ENCODE results near the gene NF2. TPM values are rescaled to one million over a fixed set of nuclear protein-coding genes. Genes with fewer than 3 reads are reported as not detected.

The NF2 gene
- total and polyA plus RNA-seq, 2 experiments from 2014 or later, result 62.9 to 111 TPM

GRCh38 chr22:29717789-29718188 is 114.4 kb downstream of the NF2 start:
- in situ Hi-C loops (cut with MboI), result no loop called here
- DNase-seq, result no peak
- no peaks in the 10 kb centered on the region for H3K4me1 ChIP-seq (ENCODE audit: insufficient read depth)
- no peaks in the 10 kb centered on the region for H3K79me2 ChIP-seq (ENCODE audit: insufficient read depth)
- H3K9ac ChIP-seq, result no peak overlapping the region
- H3K9me2 ChIP-seq (ENCODE audit: insufficient read depth), result no peaks in the 10 kb centered on the region
- no peak overlapping the region for H3K4me2 ChIP-seq (ENCODE audit: unreplicated experiment)
- WGBS, 2 experiments (ENCODE audit: low coverage in 1 of 2, low lambda C conversion rate in 2 of 2, missing lambda C conversion rate in 2 of 2), result 79 to 85% methylated on average over 11 of the region's 11 CpGs
- no peak overlapping the region for H3K27ac ChIP-seq
- H3K27me3 ChIP-seq (replicated peaks; ENCODE audit: insufficient read depth), result peaks cover 35% of the 10 kb centered on the region
- H3K4me3 ChIP-seq, result no peak overlapping the region
- no peak for TF ChIP-seq EZH2 (IDR thresholded peaks at IDR 0.05; ENCODE audit: insufficient read depth, poor library complexity, severe bottlenecking)
- no peak for TF ChIP-seq EZH2phosphoT487 (IDR thresholded peaks at IDR 0.05; ENCODE audit: insufficient read depth, low read depth)
- no peaks in the 10 kb centered on the region for H3K36me3 ChIP-seq (ENCODE audit: low read depth)
- H3K9me3 ChIP-seq (ENCODE audit: low read depth), result no peaks in the 10 kb centered on the region
- no peaks in the 10 kb centered on the region for H4K20me1 ChIP-seq (ENCODE audit: insufficient read depth)
- no peak overlapping the region for H2AFZ ChIP-seq
- H3F3A ChIP-seq (ENCODE audit: insufficient read depth), result no peaks in the 10 kb centered on the region

DNA sequence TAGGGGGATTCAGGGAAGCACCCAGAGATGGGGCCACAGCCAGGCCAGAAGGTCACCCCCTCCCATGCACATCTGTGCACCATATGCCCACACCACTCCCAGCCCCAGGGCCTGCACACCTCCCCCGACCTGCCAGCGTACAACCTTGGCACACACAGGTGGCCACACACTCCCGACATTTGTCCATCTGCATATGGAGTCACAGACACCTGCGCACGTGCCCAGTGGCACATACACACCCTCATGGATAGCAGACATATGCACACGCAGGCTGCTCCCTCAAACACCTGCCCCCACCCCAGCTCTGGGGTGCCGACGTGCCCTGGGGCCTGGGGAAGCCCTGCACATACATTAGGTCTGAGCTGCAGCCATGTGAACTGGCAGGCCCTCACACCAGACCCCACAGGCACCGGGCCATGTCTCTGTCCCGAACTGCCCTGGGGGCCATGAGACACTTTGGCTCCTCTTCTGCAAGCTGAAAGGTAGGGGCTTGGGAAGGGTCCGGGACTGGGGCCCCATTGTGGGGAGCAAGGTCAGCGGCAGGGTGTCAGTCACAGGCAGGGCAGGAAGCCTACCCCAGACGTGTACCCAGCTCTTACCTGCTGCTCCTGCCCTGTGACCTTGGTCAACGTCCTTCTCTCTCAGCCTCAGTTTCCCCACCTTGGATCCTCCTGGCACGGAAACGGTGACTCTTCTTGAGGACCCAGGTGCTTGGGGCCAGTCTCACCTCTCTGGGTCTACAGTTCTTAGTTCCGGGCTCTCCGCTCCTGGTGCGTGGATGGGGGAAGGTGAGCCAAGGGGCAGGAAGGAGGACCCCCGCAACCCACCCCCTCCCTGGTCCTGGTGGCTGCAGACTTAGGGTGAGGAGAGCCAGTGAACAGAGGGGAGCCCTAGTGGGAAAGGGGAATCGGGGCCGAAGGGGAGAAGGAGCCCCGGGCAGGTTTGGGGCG is 115.8 kb downstream of the NF2 start:
- H3K27me3 ChIP-seq (replicated peaks; ENCODE audit: insufficient read depth), result peaks cover 25% of the 10 kb centered on the region
- H3K4me3 ChIP-seq, result no peak overlapping the region
- DNase-seq, result no peak
- no peak for TF ChIP-seq EZH2phosphoT487 (IDR thresholded peaks at IDR 0.05; ENCODE audit: insufficient read depth, low read depth)
- TF ChIP-seq EZH2 (IDR thresholded peaks at IDR 0.05; ENCODE audit: insufficient read depth, poor library complexity, severe bottlenecking), result peak; percentile 76
- H3K27ac ChIP-seq, result no peak overlapping the region
- no peaks in the 10 kb centered on the region for H3K79me2 ChIP-seq (ENCODE audit: insufficient read depth)
- no peak overlapping the region for H3K9ac ChIP-seq
- no peaks in the 10 kb centered on the region for H3K4me1 ChIP-seq (ENCODE audit: insufficient read depth)
- no peaks in the 10 kb centered on the region for H3K36me3 ChIP-seq (ENCODE audit: low read depth)
- no peak overlapping the region for H2AFZ ChIP-seq
- no peak overlapping the region for H3K4me2 ChIP-seq (ENCODE audit: unreplicated experiment)
- 36 to 43% methylated on average over 19 to 24 of the region's 24 CpGs for WGBS, 2 experiments (ENCODE audit: low coverage in 1 of 2, low lambda C conversion rate in 2 of 2, missing lambda C conversion rate in 2 of 2)
- no peaks in the 10 kb centered on the region for H4K20me1 ChIP-seq (ENCODE audit: insufficient read depth)
- no peaks in the 10 kb centered on the region for H3K9me2 ChIP-seq (ENCODE audit: insufficient read depth)
- in situ Hi-C loops (cut with MboI), result no loop called here
- H3F3A ChIP-seq (ENCODE audit: insufficient read depth), result no peaks in the 10 kb centered on the region
- no peaks in the 10 kb centered on the region for H3K9me3 ChIP-seq (ENCODE audit: low read depth)

DNA sequence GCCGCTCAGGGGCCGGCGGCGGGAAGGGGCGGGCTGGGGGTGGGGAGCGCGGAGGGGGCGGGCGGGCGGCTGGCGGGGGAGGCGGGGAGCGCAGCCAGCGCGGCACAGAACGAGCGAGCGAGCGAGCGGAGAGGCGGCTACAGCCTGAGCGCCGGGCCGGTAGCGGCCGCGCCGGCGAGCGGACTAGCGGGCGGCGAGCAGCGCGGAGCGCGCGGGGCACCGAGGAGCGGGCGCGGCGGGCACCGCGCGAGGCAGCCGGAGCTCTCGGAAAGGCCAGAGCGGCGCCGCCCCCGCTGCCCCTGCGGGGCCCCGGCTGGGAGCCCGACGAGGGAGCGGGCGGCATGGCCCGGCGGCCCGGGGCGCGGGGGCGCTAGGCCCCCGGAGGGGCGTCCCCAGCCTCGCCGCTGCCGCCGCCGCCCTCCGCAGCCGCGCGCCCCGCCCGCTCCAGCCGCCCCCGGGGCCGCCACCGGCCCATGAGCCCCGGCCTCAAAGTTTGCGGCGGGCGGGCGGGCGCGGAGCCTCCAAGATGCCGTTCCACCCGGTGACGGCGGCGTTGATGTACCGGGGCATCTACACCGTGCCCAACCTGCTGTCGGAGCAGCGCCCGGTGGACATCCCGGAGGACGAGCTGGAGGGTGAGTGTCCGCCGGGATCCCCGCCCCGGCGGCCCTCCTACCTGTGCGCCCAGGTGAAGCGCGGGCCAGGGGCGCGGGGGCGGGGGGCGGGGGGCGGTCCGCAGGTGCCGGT is 116.6 kb downstream of the NF2 start, which contains the start of gene CABP7:
CABP7 (plus strand) TSS at position 105 of the 747 bp plus-strand sequence; CDS start at position 527, 422 bp downstream.
- Histone ChIP-seq H3F3A (ENCODE audit: insufficient read depth) (no peaks in the 10 kb centered on the region), H4K20me1 (ENCODE audit: insufficient read depth) (no peaks in the 10 kb centered on the region), H3K27ac (no peak within 1 kb of the TSS), H3K27me3 (replicated peaks; ENCODE audit: insufficient read depth) (peaks cover 25% of the 10 kb centered on the region), H3K9ac (no peak within 1 kb of the TSS), H3K9me2 (ENCODE audit: insufficient read depth) (no peaks in the 10 kb centered on the region), H2AFZ (no peak within 1 kb of the TSS), H3K36me3 (ENCODE audit: low read depth) (no peaks in the 10 kb centered on the region), H3K9me3 (ENCODE audit: low read depth) (no peaks in the 10 kb centered on the region), H3K4me3 (no peak within 1 kb of the TSS), H3K4me1 (ENCODE audit: insufficient read depth) (no peaks in the 10 kb centered on the region), H3K4me2 (ENCODE audit: unreplicated experiment) (no peak within 1 kb of the TSS), H3K79me2 (ENCODE audit: insufficient read depth) (no peaks in the 10 kb centered on the region)
- DNase-seq, result peak; percentile 33
- no peak for TF ChIP-seq EZH2phosphoT487 (IDR thresholded peaks at IDR 0.05; ENCODE audit: insufficient read depth, low read depth)
- no peak for TF ChIP-seq EZH2 (IDR thresholded peaks at IDR 0.05; ENCODE audit: insufficient read depth, poor library complexity, severe bottlenecking)
- in situ Hi-C loops (cut with MboI), result no loop called here
- 2 to 4% methylated on average over 16 to 73 of the region's 115 CpGs for WGBS, 2 experiments (ENCODE audit: low coverage in 1 of 2, low lambda C conversion rate in 2 of 2, missing lambda C conversion rate in 2 of 2)

DNA sequence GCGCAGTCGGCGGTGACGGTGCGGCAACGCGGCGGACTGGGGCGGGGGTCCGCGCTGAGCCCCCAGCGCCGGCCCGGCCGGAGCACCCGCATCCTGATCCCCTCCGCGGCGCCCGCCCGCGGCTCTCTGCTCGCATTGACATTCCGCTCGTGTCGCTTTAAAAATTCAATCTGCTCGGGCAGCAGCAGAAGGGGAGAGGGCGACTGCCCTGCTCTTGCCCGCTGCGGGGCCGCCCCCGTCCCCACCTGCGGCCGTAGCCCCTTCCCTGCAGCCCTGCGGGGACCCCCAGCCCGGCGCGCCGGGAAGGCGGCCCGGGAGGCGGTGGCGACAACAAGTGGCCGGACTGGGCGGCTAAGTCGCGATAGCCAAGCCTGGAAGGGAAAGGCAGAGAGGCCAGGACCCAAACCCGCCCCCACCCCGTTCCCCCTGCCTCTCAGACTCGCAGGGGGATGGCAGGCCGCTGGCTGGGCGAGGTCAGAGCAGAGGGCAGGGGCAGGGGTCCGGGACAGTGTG is 117.4 kb downstream of the NF2 start:
- Histone ChIP-seq H3K36me3 (ENCODE audit: low read depth) (no peaks in the 10 kb centered on the region), H3K4me2 (ENCODE audit: unreplicated experiment) (no peak overlapping the region), H3K9me3 (ENCODE audit: low read depth) (no peaks in the 10 kb centered on the region), H3K4me1 (ENCODE audit: insufficient read depth) (no peaks in the 10 kb centered on the region), H3K4me3 (no peak overlapping the region), H3K9ac (no peak overlapping the region), H2AFZ (no peak overlapping the region), H3K27me3 (replicated peaks; ENCODE audit: insufficient read depth) (peaks cover 25% of the 10 kb centered on the region), H3K79me2 (ENCODE audit: insufficient read depth) (no peaks in the 10 kb centered on the region), H3K27ac (no peak overlapping the region), H4K20me1 (ENCODE audit: insufficient read depth) (no peaks in the 10 kb centered on the region), H3K9me2 (ENCODE audit: insufficient read depth) (no peaks in the 10 kb centered on the region), H3F3A (ENCODE audit: insufficient read depth) (no peaks in the 10 kb centered on the region)
- 6 to 9% methylated on average over 19 to 52 of the region's 53 CpGs for WGBS, 2 experiments (ENCODE audit: low coverage in 1 of 2, low lambda C conversion rate in 2 of 2, missing lambda C conversion rate in 2 of 2)
- in situ Hi-C loops (cut with MboI), result no loop called here
- peak; percentile 92 for TF ChIP-seq EZH2 (IDR thresholded peaks at IDR 0.05; ENCODE audit: insufficient read depth, poor library complexity, severe bottlenecking)
- 0 out of 2 replicates have a peak, but pooled peaks have one; percentile 36 for TF ChIP-seq EZH2phosphoT487 (IDR thresholded peaks at IDR 0.05; ENCODE audit: insufficient read depth, low read depth)
- no peak for DNase-seq
